ENCODE data around the gene RPUSD4.

DNA sequence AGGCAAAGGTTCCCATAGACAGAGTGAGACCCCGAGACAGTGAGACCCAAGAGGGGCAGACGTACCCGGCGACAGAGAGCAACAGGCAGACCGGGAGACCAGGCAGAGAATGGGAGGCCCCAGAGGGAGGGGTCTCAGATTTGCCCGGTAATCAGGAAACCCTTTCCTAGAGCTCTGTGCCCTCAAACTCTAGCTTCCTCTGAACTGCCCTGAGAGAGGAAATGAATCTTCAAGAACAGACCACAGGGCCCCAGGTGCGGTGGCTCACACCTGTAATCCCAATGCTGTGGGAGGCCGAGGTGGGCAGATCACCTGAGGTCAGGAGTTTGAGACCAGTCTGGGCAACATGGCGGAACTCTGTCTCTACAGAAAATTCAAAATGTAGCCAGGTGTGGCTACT, 47.7 kb downstream of the RPUSD4 start:
- TF ChIP-seq CTCF (conservative IDR thresholded peaks at IDR 0.05) (no peak), ZFX (IDR thresholded peaks at IDR 0.05) (no peak)

Measured in C4-2B (cell line).